OCI-LY7 (cell line): ENCODE measurements around the gene TRIM27.

Source experiments
- EZH2phosphoT487 ChIP-seq: fragments of 200-600 bp; sonication (generic); IDR thresholded peaks from 2 replicates; pipeline ENCODE4 v1.6.1; 2018; ENCODE audit warnings: low read depth, borderline replicate concordance, mild to moderate bottlenecking, mixed run types, antibody characterized with exemption, low read length, moderate library complexity, mixed read lengths
- TF ChIP-seq, protein P1 (sequence below): fragments of 200-600 bp; sonication (generic); conservative IDR thresholded peaks from 2 replicates; pipeline ENCODE4 v1.5.1; 2014; ENCODE audit warnings: mild to moderate bottlenecking, antibody characterized with exemption, low read length, moderate library complexity, mixed read lengths

DNA sequence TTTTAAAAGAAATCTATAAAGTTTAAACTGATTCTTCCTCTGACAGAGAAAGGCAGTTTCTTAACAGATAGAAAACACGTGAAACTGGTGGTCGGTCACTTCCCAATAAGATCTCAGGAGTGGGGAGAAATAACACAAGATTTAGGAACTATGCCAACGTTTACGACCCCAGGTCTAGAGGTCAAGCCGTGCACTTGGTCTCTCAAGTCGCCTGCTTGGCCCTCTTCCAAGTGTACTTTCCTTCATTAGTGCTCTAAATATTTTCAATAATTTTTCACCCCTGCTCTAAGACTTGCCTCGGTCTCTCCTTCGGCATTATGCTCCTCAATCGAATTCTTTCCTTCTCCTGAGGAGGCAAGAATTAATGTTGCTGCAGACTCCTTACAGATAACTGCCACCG lies 61.7 kb downstream of the TRIM27 start:
- TF ChIP-seq, protein P1, sequence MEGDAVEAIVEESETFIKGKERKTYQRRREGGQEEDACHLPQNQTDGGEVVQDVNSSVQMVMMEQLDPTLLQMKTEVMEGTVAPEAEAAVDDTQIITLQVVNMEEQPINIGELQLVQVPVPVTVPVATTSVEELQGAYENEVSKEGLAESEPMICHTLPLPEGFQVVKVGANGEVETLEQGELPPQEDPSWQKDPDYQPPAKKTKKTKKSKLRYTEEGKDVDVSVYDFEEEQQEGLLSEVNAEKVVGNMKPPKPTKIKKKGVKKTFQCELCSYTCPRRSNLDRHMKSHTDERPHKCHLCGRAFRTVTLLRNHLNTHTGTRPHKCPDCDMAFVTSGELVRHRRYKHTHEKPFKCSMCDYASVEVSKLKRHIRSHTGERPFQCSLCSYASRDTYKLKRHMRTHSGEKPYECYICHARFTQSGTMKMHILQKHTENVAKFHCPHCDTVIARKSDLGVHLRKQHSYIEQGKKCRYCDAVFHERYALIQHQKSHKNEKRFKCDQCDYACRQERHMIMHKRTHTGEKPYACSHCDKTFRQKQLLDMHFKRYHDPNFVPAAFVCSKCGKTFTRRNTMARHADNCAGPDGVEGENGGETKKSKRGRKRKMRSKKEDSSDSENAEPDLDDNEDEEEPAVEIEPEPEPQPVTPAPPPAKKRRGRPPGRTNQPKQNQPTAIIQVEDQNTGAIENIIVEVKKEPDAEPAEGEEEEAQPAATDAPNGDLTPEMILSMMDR = no peak
- TF ChIP-seq EZH2phosphoT487 = no peak
